IPS-18c (cell line): Measurements from ENCODE around the gene ZNF91.
"Not testable (repeated sequence)": the region's sequence is repeated elsewhere in the genome, so short reads cannot be mapped to it uniquely, and the experiment has no call there.

Experiments used
- H3K4me3 ChIP-seq: 2 replicates; pipeline ENCODE4 v1.7.0; 2013; ENCODE audit warnings: low read depth, mild to moderate bottlenecking, low read length, moderate library complexity; ENCODE audit not compliant: insufficient read depth
- H3K9me3 ChIP-seq: one replicate; pipeline ENCODE4 v1.6.1; 2013; ENCODE audit warnings: mild to moderate bottlenecking, low read length, moderate library complexity; ENCODE audit not compliant: control insufficient read depth, insufficient read depth

Gene ZNF91

GRCh38 chr19:23403581-23404324 is 8.5 kb upstream of the ZNF91 start:
- H3K4me3 ChIP-seq = no peak overlapping the region
- no peaks in the 10 kb centered on the region for H3K9me3 ChIP-seq

GRCh38 chr19:23403052-23403451 is 7.8 kb upstream of the ZNF91 start:
- no peaks in the 10 kb centered on the region for H3K9me3 ChIP-seq
- no peak overlapping the region for H3K4me3 ChIP-seq

DNA sequence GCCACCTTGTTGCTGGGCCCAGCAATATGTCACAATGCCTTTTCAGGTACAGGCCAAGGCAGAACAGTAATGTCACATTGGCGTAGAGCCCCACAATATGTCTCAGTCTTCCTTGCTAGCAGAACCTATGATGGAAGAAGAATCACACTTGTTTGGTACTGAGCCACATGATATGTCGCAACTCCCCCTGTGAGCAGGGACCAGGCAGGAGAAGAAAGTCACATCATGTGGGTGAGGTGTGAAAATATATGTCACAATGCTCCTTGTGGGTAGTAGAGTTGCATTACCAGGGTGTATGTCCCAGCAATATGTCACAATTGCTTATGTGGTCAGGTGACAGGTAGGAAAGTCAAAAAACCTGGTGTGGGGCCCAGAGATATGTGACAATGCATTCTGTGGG is 7.1 kb upstream of the ZNF91 start:
- Histone ChIP-seq H3K4me3 (no peak overlapping the region), H3K9me3 (no peaks in the 10 kb centered on the region)

GRCh38 chr19:23401086-23401610 is 5.9 kb upstream of the ZNF91 start:
- Histone ChIP-seq H3K4me3 (no peak overlapping the region), H3K9me3 (no peaks in the 10 kb centered on the region)

DNA sequence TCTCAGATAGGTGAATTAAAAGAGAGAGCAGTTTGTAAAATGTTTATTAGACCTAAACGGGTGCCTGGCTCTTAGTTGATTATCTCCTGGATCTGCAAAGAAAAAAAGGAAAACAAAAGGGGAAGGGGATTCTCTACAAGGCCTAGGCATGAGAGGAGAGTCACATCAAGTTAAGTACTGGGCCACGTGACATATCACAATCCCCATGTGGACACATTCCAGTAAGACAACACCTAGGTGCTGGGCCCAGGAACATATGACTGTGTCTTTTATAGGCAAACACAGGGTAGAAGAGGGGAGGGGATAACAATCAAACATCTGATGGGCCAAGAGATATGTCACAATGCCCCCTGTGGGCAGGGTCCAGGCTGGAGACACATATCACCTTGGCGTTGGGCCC is 4.2 kb upstream of the ZNF91 start:
- Histone ChIP-seq H3K9me3 (no peaks in the 10 kb centered on the region), H3K4me3 (no peak overlapping the region)

- H3K9me3 ChIP-seq, H3K4me3 ChIP-seq: not testable (repeated sequence)
Measured at GRCh38 chr19:23395722-23396117, 449 bp upstream of the ZNF91 start.

DNA sequence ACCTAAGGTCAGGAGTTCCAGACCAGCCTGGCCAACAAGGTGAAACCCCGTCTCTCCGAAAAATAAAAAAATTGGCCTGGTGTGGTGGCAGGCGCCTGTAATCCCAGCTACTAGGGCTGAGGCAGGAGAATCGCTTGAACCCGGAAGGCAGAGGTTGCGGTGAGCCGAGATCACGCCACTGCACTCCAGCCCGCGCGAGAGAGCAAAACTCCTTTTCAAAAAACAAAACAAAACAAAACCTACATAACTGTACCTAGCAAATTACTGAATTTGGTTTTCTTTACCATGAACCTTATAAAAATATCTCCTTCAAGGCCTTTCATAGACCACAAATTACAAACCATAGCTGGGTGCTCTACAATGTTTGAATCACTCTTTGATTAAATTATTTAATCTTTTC is 760 bp downstream of the ZNF91 start:
- Histone ChIP-seq H3K9me3 (peaks cover 2% of the 10 kb centered on the region), H3K4me3 (peak overlapping the region; percentile 90)

DNA sequence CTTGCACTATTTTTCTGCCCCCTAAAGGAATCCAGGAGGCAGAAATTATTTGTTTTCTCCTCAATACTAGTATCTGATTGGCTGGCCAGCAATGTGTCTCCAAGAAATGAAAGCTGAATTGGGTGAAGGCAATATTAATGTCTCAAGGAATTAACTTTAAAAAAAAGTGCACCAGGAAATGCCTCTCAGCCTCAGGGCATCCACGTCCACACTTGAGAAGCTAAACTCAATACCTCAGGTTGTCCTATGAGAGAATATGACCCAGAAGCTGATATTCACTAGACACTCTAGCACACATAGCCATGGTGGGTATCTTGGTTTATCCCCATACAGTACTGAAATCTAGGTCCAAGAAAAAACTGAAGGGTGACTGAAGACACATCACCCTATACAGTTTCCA is 2.1 kb downstream of the ZNF91 start:
- Histone ChIP-seq H3K9me3 (peaks cover 2% of the 10 kb centered on the region), H3K4me3 (no peak overlapping the region)

DNA sequence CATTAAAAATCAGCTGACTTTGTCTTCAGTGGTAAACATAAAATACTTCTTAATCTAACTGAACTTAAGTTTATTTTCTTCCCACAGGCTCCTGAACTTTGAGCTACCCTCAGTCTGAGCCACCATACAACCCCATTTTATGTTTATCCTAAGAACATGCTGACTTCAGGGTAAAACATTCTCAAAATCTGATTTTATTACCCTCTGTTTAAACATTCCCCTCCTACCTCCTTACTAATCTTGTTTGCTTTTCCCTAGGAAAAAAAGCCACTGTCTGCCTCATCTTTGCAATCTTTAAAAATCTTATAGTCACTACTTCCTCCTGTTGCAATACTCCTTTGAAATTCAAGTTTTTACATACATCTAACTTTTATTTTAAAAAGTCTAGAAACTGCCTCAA is 4.0 kb downstream of the ZNF91 start:
- Histone ChIP-seq H3K4me3 (no peak overlapping the region), H3K9me3 (peaks cover 2% of the 10 kb centered on the region)

- Histone ChIP-seq H3K9me3 (peaks cover 4% of the 10 kb centered on the region), H3K4me3 (no peak overlapping the region)
Measured at GRCh38 chr19:23385404-23385803, 9.9 kb downstream of the ZNF91 start.

DNA sequence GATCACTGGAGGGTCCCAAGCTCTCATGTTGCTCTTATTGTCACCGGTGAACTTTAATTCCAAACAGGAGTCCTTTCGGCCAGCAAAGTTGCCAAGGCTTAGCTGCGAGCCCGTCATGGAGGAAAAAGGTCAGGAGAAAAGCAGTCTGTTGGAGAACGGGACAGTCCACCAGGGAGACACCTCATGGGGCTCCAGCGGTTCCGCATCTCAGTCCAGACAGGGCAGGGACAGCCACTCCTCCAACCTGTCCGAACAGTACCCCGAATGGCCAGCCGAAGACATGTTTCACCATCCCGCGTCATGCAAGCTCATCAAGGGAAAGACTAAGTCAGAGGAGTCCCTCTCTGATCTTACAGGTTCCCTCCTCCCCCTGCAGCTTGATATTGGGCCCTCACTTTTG is 10.4 kb downstream of the ZNF91 start:
- H3K4me3 ChIP-seq = no peak overlapping the region
- peaks cover 4% of the 10 kb centered on the region for H3K9me3 ChIP-seq

- Histone ChIP-seq H3K9me3 (peaks cover 4% of the 10 kb centered on the region), H3K4me3 (no peak overlapping the region)
Measured at GRCh38 chr19:23384166-23384565, 11.1 kb downstream of the ZNF91 start.

GRCh38 chr19:23382955-23383354 is 12.3 kb downstream of the ZNF91 start:
- peaks cover 6% of the 10 kb centered on the region for H3K9me3 ChIP-seq
- H3K4me3 ChIP-seq = no peak overlapping the region

DNA sequence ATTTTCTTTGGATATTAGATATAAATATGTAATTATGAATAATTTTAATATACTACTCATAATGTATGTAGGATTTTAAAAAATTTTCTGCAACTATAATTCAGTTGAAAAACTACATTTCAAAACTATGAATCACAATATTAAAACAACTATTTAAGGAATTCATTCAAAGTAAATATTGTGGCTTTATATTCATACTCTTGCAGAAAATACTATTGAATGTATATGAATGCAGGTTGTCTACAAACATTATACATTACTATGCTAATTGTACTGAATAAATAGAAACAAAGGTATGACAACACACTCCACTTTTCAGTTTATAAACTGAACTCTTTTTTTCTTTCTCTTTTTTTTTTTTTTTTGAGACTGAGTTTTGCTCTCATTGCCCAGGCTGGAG is 14.2 kb downstream of the ZNF91 start:
- Histone ChIP-seq H3K4me3 (no peak overlapping the region), H3K9me3 (peaks cover 6% of the 10 kb centered on the region)

DNA sequence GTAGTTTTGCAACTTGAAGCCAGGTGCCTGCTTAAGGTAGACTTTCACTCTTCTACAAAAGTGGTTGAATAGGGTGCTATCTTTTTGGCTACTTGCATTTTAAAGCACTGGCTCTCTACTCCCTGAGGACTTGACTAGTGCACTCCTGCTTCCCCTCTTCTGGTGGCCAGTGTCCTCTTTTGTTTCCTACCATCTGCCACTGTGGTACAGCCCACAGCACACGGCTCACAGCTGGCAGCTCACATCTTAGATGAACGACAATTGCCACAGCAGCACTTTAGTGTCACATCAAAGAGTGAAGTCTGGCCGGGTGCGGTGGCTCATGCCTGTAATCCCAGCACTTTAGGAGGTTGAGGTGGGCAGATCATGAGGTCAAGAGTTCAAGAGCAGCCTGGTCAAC is 15.6 kb downstream of the ZNF91 start:
- not testable (repeated sequence) for H3K9me3 ChIP-seq, H3K4me3 ChIP-seq

- H3K4me3 ChIP-seq = no peak overlapping the region
- H3K9me3 ChIP-seq = peaks cover 2% of the 10 kb centered on the region
Measured at GRCh38 chr19:23378948-23379347, 16.3 kb downstream of the ZNF91 start.

DNA sequence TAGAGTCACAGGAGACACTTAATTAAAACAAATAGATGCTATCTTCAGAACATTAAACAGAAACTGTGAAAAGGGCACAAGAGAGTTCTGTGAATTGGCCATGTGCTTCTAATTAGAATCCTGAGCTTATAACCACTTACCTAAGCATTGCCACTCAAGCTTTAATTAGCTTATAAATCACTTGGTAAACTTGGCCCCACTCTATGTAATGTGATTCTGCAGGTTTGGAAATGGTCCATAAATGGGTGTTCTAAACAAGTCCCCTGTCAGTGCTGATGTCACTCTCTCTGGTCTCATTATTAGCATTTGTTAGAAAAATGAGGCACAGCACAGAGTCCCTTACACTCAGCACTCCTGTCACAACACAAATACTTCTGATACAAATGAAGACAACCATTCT is 18.0 kb downstream of the ZNF91 start:
- no peak overlapping the region for H3K4me3 ChIP-seq
- peaks cover 8% of the 10 kb centered on the region for H3K9me3 ChIP-seq

DNA sequence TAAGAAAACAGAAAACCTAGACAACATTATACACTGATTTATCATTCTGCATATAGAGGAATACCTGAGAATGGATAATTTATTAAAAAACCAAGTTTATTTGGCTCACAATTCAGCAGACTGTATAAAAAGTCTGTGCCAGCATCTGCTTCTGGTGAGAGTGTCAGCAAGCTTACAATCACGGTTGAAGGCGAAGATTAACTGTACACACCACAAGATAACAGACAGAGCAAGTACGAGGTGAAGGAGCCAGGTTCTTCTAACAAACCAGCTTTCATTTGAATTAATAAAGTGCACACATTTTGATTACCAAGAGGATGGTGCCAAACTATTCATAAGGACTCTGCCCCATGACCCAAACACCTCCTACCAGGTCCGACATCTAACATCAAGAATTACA is 28.8 kb downstream of the ZNF91 start:
- Histone ChIP-seq H3K9me3 (peaks cover 31% of the 10 kb centered on the region), H3K4me3 (no peak overlapping the region)

- H3K4me3 ChIP-seq = not testable (repeated sequence)
- peaks cover 28% of the 10 kb centered on the region for H3K9me3 ChIP-seq
Measured at GRCh38 chr19:23366031-23366430, 29.2 kb downstream of the ZNF91 start.
